HTR-8/SVneo (cell line): ENCODE measurements around the gene PNPLA7.

Source experiments
- DNase-seq: peaks from one replicate; pipeline ENCODE4 v3.0.0; 2011; ENCODE audit warnings: low spot score, mixed read lengths; ENCODE audit not compliant: insufficient read length
- FAIRE-seq: peaks from 2 replicates; lab custom pipeline; 2011; peaks lifted over from hg19 to GRCh38; lab: Jason Lieb, UNC

Gene PNPLA7

GRCh38 chr9:137465000-137465719, 85.0 kb downstream of the PNPLA7 start:
- FAIRE-seq (no peak), DNase-seq (no peak)

- FAIRE-seq (no peak), DNase-seq (no peak)
Measured at GRCh38 chr9:137464291-137464999, 85.8 kb downstream of the PNPLA7 start.

- FAIRE-seq (no peak), DNase-seq (no peak)
Measured at GRCh38 chr9:137463931-137464290, 86.3 kb downstream of the PNPLA7 start.

- no peak for DNase-seq
- FAIRE-seq, result no peak
Measured at GRCh38 chr9:137462986-137463930, 86.9 kb downstream of the PNPLA7 start.

- FAIRE-seq, result no peak
- DNase-seq, result no peak
Measured at GRCh38 chr9:137462396-137462985, 87.7 kb downstream of the PNPLA7 start.

GRCh38 chr9:137461663-137462395, 88.4 kb downstream of the PNPLA7 start:
- DNase-seq (no peak), FAIRE-seq (no peak)

GRCh38 chr9:137461316-137461662, 88.9 kb downstream of the PNPLA7 start:
- FAIRE-seq (no peak), DNase-seq (no peak)

- DNase-seq (no peak), FAIRE-seq (no peak)
Measured at GRCh38 chr9:137460363-137461315, 89.6 kb downstream of the PNPLA7 start.

GRCh38 chr9:137459601-137460362, 90.4 kb downstream of the PNPLA7 start:
- FAIRE-seq (no peak), DNase-seq (no peak)

GRCh38 chr9:137459152-137459600, 91.0 kb downstream of the PNPLA7 start, which contains the start of gene NSMF:
TSS of gene NSMF (minus strand) at chr9:137459334. CDS start at chr9:137459102, 232 bp downstream.
- DNase-seq (peak; percentile 97), FAIRE-seq (peak; percentile 62)

- no peak for DNase-seq
Measured at GRCh38 chr9:137458194-137459151, 91.7 kb downstream of the PNPLA7 start.

GRCh38 chr9:137457406-137458193, 92.6 kb downstream of the PNPLA7 start:
- DNase-seq, result no peak
- no peak for FAIRE-seq

More at GRCh38 chr9:137458194-137459151, 91.7 kb downstream of the PNPLA7 start:
- FAIRE-seq, result no peak

GRCh38 chr9:137456864-137457405, 93.3 kb downstream of the PNPLA7 start:
- no peak for FAIRE-seq
- no peak for DNase-seq

- FAIRE-seq (no peak), DNase-seq (no peak)
Measured at GRCh38 chr9:137456061-137456863, 93.9 kb downstream of the PNPLA7 start.
